ENCODE results near the gene SPOCD1. TPM values are rescaled to one million over a fixed set of nuclear protein-coding genes. Genes with fewer than 3 reads are reported as not detected.
A peak's percentile ranks its signal among the peaks of the same experiment; 100 is the strongest.

The SPOCD1 gene
- total and polyA plus RNA-seq, 11 donors = 0.19 to 2.9 (median 0.41) TPM; not detected in 5

- Histone ChIP-seq H3K27me3 (peaks cover 0 to 46% (median 10%) of the 10 kb centered on the region in 9 donors), H3K27ac (no peak overlapping the region), H3K9me3 (no peaks in the 10 kb centered on the region), H3K36me3 (no peaks in the 10 kb centered on the region), H3K4me3 (no peak overlapping the region), H3K4me1 (peaks cover 2 to 51% (median 31%) of the 10 kb centered on the region in 12 donors)
- no peak for DNase-seq
- no peak for ATAC-seq
- WGBS, 4 donors = 42 to 47% (median 44%) methylated on average over 5 of the region's 5 CpGs
- TF ChIP-seq CTCF (IDR thresholded peaks at IDR 0.05) (peak in 7 of 12 donors; percentile 21 to 47 (median 32)), POLR2A (IDR thresholded peaks at IDR 0.05) (no peak)
- intact Hi-C loops (cut with DNase I) = loop anchor here in 4 of 10 donors (2.0 kb wide), 1 partner anchor 24 kb away; no protein-coding TSS in a partner anchor
Measured at GRCh38 chr1:31765041-31765467, 50.8 kb downstream of the SPOCD1 start.

- Histone ChIP-seq H3K36me3 (no peaks in the 10 kb centered on the region), H3K27me3 (peaks cover 0 to 46% (median 10%) of the 10 kb centered on the region in 9 donors), H3K9me3 (no peaks in the 10 kb centered on the region), H3K4me1 (peaks cover 2 to 48% (median 29%) of the 10 kb centered on the region in 12 donors), H3K27ac (no peak within 1 kb of the TSS), H3K4me3 (peak within 1 kb of the TSS; percentile 30 to 71 (median 58))
- DNase-seq (peak in 1 of 5 donors; percentile 66), ATAC-seq (peak in 3 of 4 donors; percentile 4 to 35 (median 28))
- WGBS, 4 donors = 2 to 14% (median 4%) methylated on average over 6 to 59 of the region's 59 CpGs
- intact Hi-C loops (cut with DNase I) = loop anchor here in 5 of 10 donors (2.0 to 5.0 kb wide), 2 partner anchors 24 to 198 kb away; no protein-coding TSS in a partner anchor
- TF ChIP-seq CTCF (IDR thresholded peaks at IDR 0.05) = peak in 2 of 12 donors; percentile 16 to 18
- TF ChIP-seq POLR2A (IDR thresholded peaks at IDR 0.05) = no peak
Measured at GRCh38 chr1:31764312-31765040, 51.3 kb downstream of the SPOCD1 start, which contains the start of gene ADGRB2. Gene ADGRB2, minus strand, starts transcription at chr1:31764340. Its CDS starts 7,119 bp downstream, at chr1:31757221.

- no peak for TF ChIP-seq POLR2A (IDR thresholded peaks at IDR 0.05)
- no peak for TF ChIP-seq CTCF (IDR thresholded peaks at IDR 0.05)
- Histone ChIP-seq H3K36me3 (no peaks in the 10 kb centered on the region), H3K4me1 (peaks cover 2 to 42% (median 29%) of the 10 kb centered on the region in 12 donors), H3K27me3 (peaks cover 0 to 46% (median 10%) of the 10 kb centered on the region in 9 donors), H3K4me3 (peak overlapping the region; percentile 30 to 71 (median 58)), H3K27ac (no peak overlapping the region), H3K9me3 (no peaks in the 10 kb centered on the region)
- intact Hi-C loops (cut with DNase I) = loop anchor here in 5 of 10 donors (2.0 to 5.0 kb wide), 2 partner anchors 25 to 199 kb away; no protein-coding TSS in a partner anchor
- WGBS, 4 donors = 0 to 1% (median 1%) methylated on average over 22 to 93 of the region's 93 CpGs
- no peak for DNase-seq
- no peak for ATAC-seq
Measured at GRCh38 chr1:31763671-31764311, 52.0 kb downstream of the SPOCD1 start.

Data from heart left ventricle (tissue), 16 donors.